Measurements from ENCODE around the gene PRR9.
"Not testable (repeated sequence)": the region's sequence is repeated elsewhere in the genome, so short reads cannot be mapped to it uniquely, and the experiment has no call there.

PRR9 gene, protein sequence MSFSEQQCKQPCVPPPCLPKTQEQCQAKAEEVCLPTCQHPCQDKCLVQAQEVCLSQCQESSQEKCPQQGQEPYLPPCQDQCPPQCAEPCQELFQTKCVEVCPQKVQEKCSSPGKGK

DNA sequence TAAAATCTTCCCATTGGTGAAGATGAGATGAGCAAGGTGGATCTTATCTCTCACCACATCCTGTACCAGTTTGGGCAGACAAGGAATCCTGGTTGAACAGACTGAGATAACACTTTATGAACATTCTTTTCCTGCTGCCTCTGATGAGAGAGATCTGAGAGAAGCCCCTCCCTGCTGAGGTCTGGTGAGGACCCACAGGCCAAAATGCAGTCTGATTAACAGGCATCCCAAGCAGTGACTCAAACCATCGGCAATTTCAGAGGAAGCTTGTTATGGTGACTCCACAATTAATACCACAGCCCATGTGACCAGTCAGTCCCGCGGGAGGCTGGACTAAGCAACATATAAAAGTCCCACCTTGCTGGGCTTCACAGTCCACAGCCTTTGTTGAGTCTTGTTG lies at the start of gene PRR9:
TSS of gene PRR9 (plus strand) at position 373 of the 400 bp plus-strand sequence. CDS start 561 bp downstream, outside the sequence.
- no peak for DNase-seq (ENCODE audit: insufficient read length, low spot score)
- no peak for FAIRE-seq
- TF ChIP-seq, protein P1, sequence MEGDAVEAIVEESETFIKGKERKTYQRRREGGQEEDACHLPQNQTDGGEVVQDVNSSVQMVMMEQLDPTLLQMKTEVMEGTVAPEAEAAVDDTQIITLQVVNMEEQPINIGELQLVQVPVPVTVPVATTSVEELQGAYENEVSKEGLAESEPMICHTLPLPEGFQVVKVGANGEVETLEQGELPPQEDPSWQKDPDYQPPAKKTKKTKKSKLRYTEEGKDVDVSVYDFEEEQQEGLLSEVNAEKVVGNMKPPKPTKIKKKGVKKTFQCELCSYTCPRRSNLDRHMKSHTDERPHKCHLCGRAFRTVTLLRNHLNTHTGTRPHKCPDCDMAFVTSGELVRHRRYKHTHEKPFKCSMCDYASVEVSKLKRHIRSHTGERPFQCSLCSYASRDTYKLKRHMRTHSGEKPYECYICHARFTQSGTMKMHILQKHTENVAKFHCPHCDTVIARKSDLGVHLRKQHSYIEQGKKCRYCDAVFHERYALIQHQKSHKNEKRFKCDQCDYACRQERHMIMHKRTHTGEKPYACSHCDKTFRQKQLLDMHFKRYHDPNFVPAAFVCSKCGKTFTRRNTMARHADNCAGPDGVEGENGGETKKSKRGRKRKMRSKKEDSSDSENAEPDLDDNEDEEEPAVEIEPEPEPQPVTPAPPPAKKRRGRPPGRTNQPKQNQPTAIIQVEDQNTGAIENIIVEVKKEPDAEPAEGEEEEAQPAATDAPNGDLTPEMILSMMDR (IDR thresholded peaks at IDR 0.05; ENCODE audit: insufficient read depth, missing control alignments) = no peak

DNA sequence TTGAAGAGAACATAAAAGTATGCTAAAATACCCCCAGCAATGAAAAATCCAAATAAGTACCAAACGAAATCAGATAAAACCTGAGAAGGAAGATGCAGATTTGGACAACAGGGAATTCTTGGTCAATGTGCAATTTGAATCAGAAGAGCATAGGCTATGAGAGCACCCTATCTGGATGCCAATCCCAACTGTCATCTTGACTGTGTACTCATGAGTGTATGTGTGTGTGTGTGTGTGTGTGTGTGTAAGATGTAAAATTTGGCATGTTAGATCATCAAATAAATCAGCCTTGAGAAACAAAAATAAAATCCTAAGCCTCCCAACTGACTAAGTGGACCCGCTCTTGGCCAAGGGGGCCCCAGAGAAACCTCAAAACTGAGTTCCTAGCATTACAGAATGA lies 48.7 kb upstream of the PRR9 start:
- FAIRE-seq (no peak), DNase-seq (ENCODE audit: insufficient read length, low spot score) (no peak)

DNA sequence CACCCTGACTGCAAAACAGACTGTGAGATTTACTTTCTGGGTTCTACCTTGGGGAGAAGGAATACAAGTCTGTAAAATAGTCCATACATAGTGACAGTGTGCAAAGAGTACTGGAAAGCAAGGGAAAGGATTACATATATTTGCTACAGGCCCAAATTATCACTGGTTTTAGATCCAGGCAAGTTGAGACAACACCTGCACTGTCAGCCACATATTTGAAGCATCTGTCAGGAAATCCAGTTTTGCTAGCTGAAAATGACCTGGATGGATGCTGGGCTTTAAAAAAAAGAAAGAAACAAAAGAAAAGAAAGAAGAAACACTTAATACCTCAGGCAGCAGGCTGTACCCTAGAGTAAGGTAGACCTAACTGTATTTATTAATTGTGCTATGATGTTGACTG lies 42.8 kb upstream of the PRR9 start:
- TF ChIP-seq, protein P1 (IDR thresholded peaks at IDR 0.05; ENCODE audit: insufficient read depth, missing control alignments) = no peak
- FAIRE-seq (no peak), DNase-seq (ENCODE audit: insufficient read length, low spot score) (no peak)

More for the DNA sequence above, 48.7 kb upstream of the PRR9 start:
- TF ChIP-seq, protein P1 (IDR thresholded peaks at IDR 0.05; ENCODE audit: insufficient read depth, missing control alignments) = no peak

DNA sequence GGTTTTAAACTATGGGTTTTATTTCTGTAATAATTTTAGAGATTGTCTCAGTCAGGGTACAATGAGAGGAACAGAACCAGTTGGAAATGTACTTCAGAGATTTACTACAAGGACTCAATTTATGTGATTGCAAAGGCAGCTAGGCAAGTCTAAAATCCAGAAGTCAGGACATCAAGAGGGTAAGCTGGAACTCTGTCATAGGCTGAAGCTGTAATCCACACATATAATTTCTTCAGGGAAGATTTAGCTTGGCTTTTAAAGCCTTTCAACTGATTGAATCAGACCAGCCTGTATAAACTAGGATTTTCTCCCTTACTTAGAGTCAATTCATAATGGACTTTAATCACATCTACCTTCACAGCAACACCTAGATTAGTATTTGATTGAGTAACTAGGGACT lies 38.5 kb upstream of the PRR9 start:
- FAIRE-seq (no peak), DNase-seq (ENCODE audit: insufficient read length, low spot score) (no peak)
- TF ChIP-seq, protein P1 (IDR thresholded peaks at IDR 0.05; ENCODE audit: insufficient read depth, missing control alignments) = no peak

DNA sequence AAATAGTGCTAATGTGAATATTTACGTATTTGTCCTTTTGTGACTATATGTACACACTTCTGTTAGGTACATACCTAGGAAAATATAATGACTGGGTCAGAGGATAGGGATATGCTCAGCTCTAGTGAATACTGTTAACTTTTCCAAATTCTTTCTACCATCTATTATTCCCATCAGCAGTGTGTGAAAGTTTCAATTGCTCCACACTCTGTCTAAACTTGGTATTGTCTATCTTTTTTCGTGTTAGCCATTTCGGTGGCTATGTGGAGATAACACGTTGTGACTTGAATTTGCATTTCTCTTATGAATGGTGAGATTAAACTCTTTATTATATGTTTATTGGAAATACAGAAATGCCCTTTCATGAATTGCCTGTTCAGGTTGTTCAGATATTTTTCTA lies 36.8 kb upstream of the PRR9 start:
- TF ChIP-seq, protein P1 (IDR thresholded peaks at IDR 0.05; ENCODE audit: insufficient read depth, missing control alignments) = no peak
- DNase-seq (ENCODE audit: insufficient read length, low spot score) = no peak
- FAIRE-seq = no peak

DNA sequence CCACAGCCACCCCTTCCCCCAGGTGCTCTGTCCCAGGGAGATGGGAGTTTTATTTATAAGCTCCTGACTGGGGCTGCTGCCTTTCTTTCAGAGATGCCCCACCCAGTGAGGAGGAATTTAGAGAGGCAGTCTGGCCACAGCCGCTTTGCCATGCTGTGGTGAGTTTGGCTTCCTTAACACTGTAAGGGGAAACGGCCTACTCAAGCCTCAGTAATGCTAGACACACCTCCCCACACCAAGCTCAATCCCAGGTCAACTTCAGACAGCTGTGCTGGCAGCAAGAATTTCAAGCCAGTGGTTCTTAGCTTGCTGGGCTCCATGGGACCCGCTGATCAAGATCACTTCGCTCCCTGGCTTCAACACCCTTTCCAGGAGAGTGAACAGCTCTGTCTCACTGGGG lies 29.1 kb upstream of the PRR9 start:
- DNase-seq (ENCODE audit: insufficient read length, low spot score); FAIRE-seq: not testable (repeated sequence)

DNA sequence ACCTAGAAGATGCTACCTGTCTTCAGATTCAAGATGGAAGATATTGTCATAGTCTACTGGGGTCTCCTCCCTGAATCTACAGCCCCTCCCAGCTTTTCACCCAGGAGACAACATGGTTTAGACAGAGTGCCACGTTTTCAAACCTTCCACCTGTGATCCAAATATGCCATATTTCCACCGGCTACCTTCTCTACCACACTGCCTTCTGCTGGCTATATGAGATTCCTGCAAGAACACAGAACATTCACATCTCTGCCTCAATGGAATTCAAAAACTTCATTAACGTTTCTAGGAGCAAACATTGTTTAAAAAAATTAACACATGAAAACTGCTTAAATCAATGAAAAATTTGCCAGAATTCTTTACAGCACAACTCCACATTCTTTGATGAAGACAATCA lies 27.0 kb upstream of the PRR9 start:
- DNase-seq (ENCODE audit: insufficient read length, low spot score) (no peak), FAIRE-seq (no peak)
- TF ChIP-seq, protein P1 (IDR thresholded peaks at IDR 0.05; ENCODE audit: insufficient read depth, missing control alignments) = peak; percentile 23

DNA sequence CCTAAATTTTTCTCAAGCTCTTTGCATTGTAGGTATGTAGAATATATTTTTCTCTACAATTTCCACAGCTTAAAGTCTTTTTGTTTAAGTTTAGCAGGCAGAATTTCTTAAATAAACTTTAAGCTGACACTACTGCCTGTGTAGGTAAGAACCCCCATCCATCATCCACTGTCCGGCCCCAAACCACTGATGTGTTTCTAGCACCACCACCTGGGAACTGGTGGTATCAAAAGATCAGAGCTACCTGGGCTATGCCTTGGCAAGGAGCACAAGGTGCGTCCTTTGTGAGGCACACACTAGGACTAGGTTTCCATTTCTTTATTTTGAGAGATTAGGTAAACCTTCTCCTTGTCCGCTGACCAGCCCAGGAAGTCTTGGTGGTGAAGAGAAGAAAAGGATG lies 24.7 kb upstream of the PRR9 start:
- FAIRE-seq = no peak
- no peak for DNase-seq (ENCODE audit: insufficient read length, low spot score)

More for the DNA sequence above, 24.7 kb upstream of the PRR9 start:
- TF ChIP-seq, protein P1 (IDR thresholded peaks at IDR 0.05; ENCODE audit: insufficient read depth, missing control alignments) = peak; percentile 32

Measured in D721Med (cell line).